Measurements from ENCODE around the gene EIF1.
A peak's percentile ranks its signal among the peaks of the same experiment; 100 is the strongest.
"Not testable (repeated sequence)": the region's sequence is repeated elsewhere in the genome, so short reads cannot be mapped to it uniquely, and the experiment has no call there.

The EIF1 gene

GRCh38 chr17:41678907-41679739 is 9.6 kb upstream of the EIF1 start:
- peak; percentile 50 to 56 for DNase-seq (ENCODE audit: low read depth in 2 of 2)

- DNase-seq (ENCODE audit: low read depth in 2 of 2) = no peak
These were observed 8.8 kb upstream of the EIF1 start for GRCh38 chr17:41679740-41680425.

- no peak for DNase-seq (ENCODE audit: low read depth in 2 of 2)
These were observed 8.2 kb upstream of the EIF1 start for GRCh38 chr17:41680426-41681040.

GRCh38 chr17:41681776-41682175 is 6.9 kb upstream of the EIF1 start:
- DNase-seq (ENCODE audit: low read depth in 2 of 2) = no peak

GRCh38 chr17:41682631-41683030 is 6.1 kb upstream of the EIF1 start:
- no peak for DNase-seq (ENCODE audit: low read depth in 2 of 2)

DNA sequence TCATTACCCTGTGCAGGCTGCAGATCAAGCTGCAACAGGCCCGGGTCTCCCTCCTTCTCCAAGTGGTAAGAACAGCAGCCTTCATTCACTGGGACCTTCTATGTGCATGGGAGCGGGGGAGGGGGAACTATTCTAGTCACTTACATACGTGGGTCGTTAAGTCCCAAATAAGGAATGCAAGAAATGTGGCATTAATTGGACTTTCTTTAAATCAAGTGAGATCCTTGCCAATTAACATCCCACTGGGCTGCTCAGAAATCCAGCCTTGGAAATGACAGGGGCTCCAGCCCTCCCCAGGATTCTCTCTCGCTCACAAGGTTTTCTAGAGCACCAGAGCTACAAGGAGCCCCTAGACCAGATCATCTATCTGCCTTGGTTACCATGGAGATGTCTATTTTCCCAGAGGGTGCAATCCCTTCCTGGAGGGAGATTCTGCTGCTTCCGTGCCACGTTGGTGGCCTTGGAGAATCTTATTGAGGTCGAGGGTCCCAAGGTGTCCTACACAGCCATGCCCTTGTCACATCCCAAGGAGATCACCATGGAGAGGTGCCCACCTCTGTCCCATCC is 5.2 kb upstream of the EIF1 start:
- DNase-seq (ENCODE audit: low read depth in 2 of 2) = no peak

DNA sequence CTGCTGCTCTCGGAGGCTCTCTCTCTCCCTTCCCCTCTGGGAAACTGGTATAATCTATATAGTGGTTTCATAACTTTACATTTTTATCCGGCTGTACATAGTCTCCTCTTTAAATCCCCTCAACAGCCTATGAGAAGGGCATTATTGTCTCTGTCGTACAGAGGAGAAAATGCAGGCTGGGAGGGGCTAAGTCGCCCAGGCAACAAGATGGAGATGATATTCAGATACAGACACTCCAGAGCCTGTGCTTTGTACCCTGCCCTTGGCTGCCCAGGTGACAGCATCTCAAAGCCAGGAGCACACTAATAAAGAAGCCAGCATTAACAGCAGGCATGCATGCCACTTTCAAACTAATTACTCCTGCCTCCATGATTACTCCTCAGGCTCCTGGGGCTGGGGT is 4.7 kb upstream of the EIF1 start:
- DNase-seq (ENCODE audit: low read depth in 2 of 2) = no peak

DNA sequence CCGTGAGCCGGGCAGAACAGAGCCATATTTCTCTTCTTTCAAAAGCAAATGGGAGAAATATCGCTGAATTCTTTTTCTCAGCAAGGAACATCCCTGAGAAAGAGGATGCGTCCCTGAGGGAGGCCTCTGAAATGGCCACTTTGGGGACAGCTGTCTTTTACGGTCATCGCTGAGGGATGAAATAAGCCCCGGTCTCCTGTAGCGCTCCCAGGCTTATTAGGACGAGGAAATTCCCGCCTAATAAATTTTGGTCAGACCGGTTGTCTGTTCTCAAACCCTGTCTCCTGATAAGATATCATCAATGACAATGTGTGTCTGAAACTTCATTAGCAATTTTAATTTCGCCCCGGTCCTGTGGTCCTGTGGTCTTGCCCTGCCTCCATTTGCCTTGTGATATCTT is 2.9 kb upstream of the EIF1 start:
- DNase-seq (ENCODE audit: low read depth in 2 of 2) = not testable (repeated sequence)

GRCh38 chr17:41686281-41686680 is 2.4 kb upstream of the EIF1 start:
- DNase-seq (ENCODE audit: low read depth in 2 of 2) = no peak

DNA sequence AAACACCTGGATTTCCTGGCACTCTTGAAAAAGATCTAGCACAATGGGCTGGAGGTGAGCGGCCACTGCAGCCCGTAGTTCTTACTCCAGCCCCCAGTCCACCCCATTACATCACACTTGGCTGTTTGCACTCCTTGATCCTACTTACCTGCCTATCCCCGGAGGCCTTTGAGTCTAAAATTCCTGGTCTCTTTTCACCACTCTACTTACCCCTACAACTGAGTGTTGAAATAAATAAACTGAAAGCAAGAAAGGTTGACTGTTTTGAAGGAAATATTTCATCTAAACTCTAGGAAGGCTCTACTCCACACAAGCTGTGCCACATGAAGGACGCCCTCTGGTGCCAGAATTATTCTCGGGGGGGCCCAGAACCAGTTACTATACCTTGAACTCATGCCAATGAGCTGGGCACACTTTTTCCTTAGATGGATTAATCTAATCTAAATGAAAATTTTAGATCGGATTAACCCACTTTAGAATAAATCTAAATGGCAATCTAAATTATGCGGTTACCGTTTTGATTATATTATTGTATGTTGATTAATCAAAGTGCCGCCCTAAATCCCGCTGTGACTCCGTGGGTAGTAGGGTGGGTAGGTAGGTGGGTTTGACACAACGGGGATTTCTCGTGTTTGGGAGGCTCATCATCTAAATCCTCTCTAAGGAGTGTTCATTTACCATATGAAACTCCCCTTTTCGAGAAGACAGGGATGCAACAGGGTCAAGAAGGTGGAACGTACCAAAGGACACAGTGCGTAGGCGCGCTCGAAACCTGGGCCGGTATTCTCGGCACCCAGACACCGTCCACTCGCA is 651 bp upstream of the EIF1 start:
- DNase-seq (ENCODE audit: low read depth in 2 of 2) = peak in 1 of 2 donors; percentile 36

DNA sequence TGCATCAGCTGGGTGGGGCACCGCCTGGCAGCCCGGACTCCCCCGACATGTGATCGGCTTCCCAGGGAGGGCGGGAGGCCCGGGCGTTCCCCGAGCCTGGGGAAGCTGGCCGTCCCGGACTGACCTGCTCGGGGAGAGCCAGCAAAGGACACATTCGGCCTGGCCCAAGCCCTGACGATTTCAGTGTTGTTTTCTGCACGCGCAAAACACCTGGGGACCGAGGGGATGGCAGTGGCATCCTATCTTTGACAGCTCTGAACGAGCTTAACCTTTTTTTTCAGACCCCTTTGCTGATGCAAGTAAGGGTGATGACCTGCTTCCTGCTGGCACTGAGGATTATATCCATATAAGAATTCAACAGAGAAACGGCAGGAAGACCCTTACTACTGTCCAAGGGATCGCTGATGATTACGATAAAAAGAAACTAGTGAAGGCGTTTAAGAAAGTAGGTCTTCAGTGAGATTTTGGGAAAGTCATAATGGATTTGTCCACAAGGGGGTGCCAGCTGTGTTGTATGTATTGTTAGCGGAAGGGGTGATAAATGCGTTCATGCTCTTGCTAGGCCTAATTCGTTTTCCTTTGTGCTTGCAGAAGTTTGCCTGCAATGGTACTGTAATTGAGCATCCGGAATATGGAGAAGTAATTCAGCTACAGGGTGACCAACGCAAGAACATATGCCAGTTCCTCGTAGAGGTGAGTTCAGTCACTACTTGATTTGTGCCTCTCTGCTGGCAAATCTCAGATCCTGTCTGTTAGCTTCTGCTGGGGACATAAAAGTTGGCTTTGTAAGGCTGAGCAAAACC is 1.0 kb downstream of the EIF1 start:
- DNase-seq (ENCODE audit: low read depth in 2 of 2) = peak; percentile 33 to 58

GRCh38 chr17:41690497-41690896 is 1.8 kb downstream of the EIF1 start:
- no peak for DNase-seq (ENCODE audit: low read depth in 2 of 2)

GRCh38 chr17:41691031-41691777 is 2.5 kb downstream of the EIF1 start:
- DNase-seq (ENCODE audit: low read depth in 2 of 2) = no peak

DNA sequence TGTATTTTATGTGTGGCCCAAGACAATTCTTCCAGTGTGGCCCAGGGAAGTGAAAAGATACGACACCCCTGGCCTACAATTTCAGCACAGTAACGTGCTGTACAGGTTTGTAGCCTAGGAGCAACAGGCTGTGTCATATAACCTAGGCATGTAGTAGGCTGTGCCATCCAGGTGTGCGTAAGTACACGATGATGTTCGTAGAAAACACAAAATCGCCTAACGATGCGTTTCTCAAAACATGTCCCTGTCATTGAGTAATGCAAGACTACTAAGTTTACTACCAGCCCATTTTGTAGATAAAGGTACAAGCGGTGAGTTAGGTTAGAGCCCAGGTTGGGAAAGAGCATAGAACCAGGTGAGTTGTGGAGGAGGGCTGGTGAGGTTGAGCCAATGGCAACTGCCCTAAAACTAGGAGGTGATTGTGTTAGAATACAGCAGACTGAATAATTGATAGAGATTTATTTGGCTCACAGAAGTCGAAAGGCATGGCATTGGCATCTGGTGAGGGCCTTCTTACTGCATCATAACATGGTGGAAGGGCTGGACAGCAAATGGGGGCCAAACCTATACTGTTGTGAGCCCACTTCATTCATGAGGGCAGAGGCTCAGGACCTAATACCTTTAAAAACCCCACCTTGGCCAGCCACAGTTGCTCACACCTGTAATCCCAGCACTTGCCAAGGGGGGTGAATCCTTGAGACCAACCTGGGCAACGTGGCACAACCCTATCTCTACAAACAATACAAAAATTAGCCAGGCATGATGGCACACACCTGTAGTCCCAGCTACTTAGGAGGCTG is 4.2 kb downstream of the EIF1 start:
- DNase-seq (ENCODE audit: low read depth in 2 of 2) = no peak

DNA sequence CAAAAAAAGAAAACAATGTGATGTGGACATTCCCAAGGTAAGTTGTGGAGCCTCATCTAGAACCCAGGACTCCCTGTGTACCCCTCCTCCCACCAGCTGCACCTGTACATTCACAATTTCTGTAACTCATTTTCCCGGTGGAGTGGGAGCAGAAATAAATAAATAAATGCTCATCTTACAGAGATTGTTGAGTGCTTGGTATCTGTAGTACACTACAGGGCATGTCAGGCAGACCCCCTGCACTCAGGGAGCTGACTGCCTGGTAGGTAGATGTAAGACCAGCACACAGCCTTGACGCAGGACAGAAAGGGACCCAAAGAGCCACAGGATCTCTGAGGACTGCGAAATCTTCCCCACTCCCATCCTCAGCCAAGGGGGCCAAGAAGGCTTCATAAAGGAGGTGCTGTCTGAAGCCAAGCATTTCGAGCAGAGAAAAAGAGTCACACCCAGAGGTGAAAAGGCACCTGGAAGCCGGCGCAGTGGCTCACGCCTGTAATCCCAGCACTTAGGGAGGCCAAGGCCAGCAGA is 6.5 kb downstream of the EIF1 start:
- no peak for DNase-seq (ENCODE audit: low read depth in 2 of 2)

DNA sequence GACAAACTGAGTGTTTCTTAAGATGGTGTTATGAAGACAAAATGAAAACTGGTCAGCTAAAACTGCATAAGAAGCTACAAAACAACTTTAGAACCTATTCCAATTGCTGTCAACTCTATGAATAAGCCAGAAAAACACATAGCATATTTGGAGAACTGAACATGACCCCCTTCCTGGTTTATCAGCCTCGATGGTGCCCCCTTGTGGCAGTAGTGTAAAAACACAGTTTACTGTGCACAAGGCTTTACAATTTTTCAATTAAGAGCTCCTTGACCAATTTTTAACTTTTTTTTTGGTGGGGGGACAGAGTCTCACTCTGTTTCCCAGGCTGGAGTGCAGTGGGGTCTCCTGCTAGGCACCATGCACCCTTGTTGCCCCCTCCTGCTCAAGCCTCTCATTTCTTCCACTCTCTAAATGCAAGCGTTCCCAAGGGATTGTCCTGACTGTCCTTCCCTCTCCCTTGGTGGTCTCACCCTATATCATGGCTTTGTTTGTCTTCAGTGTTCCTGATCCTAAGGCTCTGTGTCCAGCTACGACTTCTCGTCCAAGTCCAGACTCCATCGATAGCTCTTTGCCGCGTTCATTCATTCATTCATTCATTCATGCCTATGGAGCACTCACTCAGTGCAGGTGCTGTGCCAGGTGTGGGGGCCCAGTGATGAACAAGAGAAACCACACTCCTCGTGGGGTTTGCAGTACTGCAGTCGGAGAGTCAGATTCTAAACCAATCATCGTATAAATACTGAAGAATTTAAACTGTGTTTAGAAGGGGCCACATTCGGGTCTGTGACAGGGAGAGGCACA is 7.5 kb downstream of the EIF1 start:
- peak; percentile 55 to 75 for DNase-seq (ENCODE audit: low read depth in 2 of 2)

GRCh38 chr17:41697122-41697962 is 8.7 kb downstream of the EIF1 start:
- no peak for DNase-seq (ENCODE audit: low read depth in 2 of 2)

Measured in stimulated activated CD4-positive, alpha-beta T cell treated with anti-CD3 and anti-CD28 coated beads, Interleukin-15, amount 100 ng/mL, for 48 hours (primary cell).